DND-41 (cell line): ENCODE results near the gene CPSF4L.

ENCODE experiments used
- ATAC-seq: fragments of 200-7000 bp; cut with Tn5 transposase; 3 replicates; pipeline ENCODE4 v1.9.1; 2021; ENCODE audit warnings: low read depth; ENCODE audit not compliant: insufficient read depth
- DNase-seq: peaks from one replicate; pipeline ENCODE4 v3.0.0-alpha.2; 2020
- H2AFZ ChIP-seq: 2 replicates; pipeline ENCODE4 v1.6.0; 2012; ENCODE audit warnings: low read depth, low read length
- H3K27ac ChIP-seq: 2 replicates; pipeline ENCODE4 v1.5.1; 2012; ENCODE audit warnings: low read length, inconsistent platforms
- H3K27me3 ChIP-seq: fragments of 200-600 bp; sonication (generic); 2 replicates; pipeline ENCODE4 v1.6.0; 2012; ENCODE audit warnings: low read length, mild to moderate bottlenecking, inconsistent platforms; ENCODE audit not compliant: insufficient read depth, poor library complexity
- H3K36me3 ChIP-seq: 2 replicates; pipeline ENCODE4 v1.5.1; 2012; ENCODE audit warnings: low read length, inconsistent platforms; ENCODE audit not compliant: insufficient read depth
- H3K4me1 ChIP-seq: 2 replicates; pipeline ENCODE4 v1.5.1; 2012; ENCODE audit warnings: mild to moderate bottlenecking, low read length; ENCODE audit not compliant: insufficient read depth
- H3K4me2 ChIP-seq: 2 replicates; pipeline ENCODE4 v1.6.0; 2012; ENCODE audit warnings: mild to moderate bottlenecking, moderate library complexity, low read length, inconsistent platforms; ENCODE audit not compliant: insufficient read depth
- H3K4me3 ChIP-seq, 2 experiments: fragments of 200-600 bp in 1 of 2; shearing (Covaris generic) in 1 of 2; 2 replicates each; pipeline ENCODE4 v1.5.1; 2012 to 2016; ENCODE audit warnings: inconsistent platforms in 2 of 2, low read length in 2 of 2, mild to moderate bottlenecking in 2 of 2, low read depth in 1 of 2, moderate library complexity in 1 of 2
- H3K79me2 ChIP-seq: 2 replicates; pipeline ENCODE4 v1.6.0; 2012; ENCODE audit warnings: low read length, inconsistent platforms; ENCODE audit not compliant: insufficient read depth
- H3K9ac ChIP-seq: 2 replicates; pipeline ENCODE4 v1.6.0; 2012; ENCODE audit warnings: low read depth, mild to moderate bottlenecking, inconsistent platforms, low read length, moderate library complexity
- H3K9me3 ChIP-seq: 2 replicates; pipeline ENCODE4 v1.5.1; 2012; ENCODE audit warnings: low read length, moderate library complexity, mild to moderate bottlenecking, inconsistent platforms; ENCODE audit not compliant: insufficient read depth, severe bottlenecking
- H4K20me1 ChIP-seq: 2 replicates; pipeline ENCODE4 v1.6.0; 2012; ENCODE audit warnings: low read length; ENCODE audit not compliant: insufficient read depth
- EZH2 ChIP-seq: IDR thresholded peaks from 3 replicates; pipeline ENCODE4 v1.6.1; 2012; ENCODE audit warnings: borderline replicate concordance, low read depth, mild to moderate bottlenecking, moderate library complexity, low read length, inconsistent platforms; ENCODE audit not compliant: severe bottlenecking
- TF ChIP-seq, protein P1 (sequence below): IDR thresholded peaks from 2 replicates; pipeline ENCODE4 v1.5.1; 2012; ENCODE audit warnings: borderline replicate concordance, low read length, moderate library complexity, mild to moderate bottlenecking; ENCODE audit not compliant: poor library complexity, severe bottlenecking; ENCODE audit errors: extremely low read depth

CPSF4L gene

DNA sequence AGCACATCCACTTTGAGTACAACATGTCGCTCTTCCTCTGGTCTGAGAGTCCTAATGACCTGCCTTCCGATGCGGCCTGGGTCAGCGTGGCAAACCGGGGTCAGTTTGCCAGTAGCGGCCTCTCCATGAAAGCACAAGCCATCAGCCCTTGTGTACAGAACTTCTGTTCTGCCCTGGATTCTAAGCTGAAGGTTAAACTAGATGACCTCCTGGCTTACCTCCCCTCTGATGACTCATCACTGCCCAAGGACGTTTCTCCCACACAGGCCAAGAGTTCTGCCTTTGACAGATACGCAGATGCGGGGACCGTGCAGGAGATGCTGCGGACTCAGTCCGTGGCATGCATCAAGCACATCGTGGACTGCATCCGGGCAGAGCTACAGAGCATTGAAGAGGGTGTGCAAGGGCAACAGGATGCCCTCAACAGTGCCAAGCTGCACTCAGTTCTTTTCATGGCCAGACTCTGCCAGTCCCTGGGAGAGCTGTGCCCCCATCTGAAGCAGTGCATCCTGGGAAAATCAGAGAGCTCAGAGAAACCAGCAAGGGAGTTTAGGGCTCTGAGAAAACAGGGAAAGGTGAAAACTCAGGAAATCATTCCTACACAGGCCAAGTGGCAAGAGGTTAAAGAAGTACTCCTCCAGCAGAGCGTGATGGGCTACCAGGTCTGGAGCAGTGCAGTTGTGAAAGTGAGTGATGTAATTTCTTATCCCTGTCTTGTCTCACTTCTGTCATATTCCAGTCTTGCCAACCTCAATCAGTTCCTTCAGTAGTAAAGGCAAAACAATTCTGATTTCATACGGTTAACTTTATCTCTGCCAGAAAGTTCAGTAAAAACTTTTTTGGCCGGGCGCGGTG, 60.2 kb downstream of the CPSF4L start:
- peaks cover 98% of the 10 kb centered on the region for H3K36me3 ChIP-seq
- no peak overlapping the region for H2AFZ ChIP-seq
- H3K9me3 ChIP-seq: no peaks in the 10 kb centered on the region
- H3K27ac ChIP-seq: no peak overlapping the region
- ATAC-seq: no peak
- H3K4me2 ChIP-seq: no peak overlapping the region
- H4K20me1 ChIP-seq: peaks cover 20% of the 10 kb centered on the region
- no peak for DNase-seq
- no peak for TF ChIP-seq EZH2
- TF ChIP-seq, protein P1, sequence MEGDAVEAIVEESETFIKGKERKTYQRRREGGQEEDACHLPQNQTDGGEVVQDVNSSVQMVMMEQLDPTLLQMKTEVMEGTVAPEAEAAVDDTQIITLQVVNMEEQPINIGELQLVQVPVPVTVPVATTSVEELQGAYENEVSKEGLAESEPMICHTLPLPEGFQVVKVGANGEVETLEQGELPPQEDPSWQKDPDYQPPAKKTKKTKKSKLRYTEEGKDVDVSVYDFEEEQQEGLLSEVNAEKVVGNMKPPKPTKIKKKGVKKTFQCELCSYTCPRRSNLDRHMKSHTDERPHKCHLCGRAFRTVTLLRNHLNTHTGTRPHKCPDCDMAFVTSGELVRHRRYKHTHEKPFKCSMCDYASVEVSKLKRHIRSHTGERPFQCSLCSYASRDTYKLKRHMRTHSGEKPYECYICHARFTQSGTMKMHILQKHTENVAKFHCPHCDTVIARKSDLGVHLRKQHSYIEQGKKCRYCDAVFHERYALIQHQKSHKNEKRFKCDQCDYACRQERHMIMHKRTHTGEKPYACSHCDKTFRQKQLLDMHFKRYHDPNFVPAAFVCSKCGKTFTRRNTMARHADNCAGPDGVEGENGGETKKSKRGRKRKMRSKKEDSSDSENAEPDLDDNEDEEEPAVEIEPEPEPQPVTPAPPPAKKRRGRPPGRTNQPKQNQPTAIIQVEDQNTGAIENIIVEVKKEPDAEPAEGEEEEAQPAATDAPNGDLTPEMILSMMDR: no peak
- H3K27me3 ChIP-seq: no peaks in the 10 kb centered on the region
- no peaks in the 10 kb centered on the region for H3K4me1 ChIP-seq
- no peak overlapping the region for H3K4me3 ChIP-seq
- peaks cover 3% of the 10 kb centered on the region; the same call in 1 of the 2 replicates for H3K79me2 ChIP-seq
- no peak overlapping the region for H3K9ac ChIP-seq

DNA sequence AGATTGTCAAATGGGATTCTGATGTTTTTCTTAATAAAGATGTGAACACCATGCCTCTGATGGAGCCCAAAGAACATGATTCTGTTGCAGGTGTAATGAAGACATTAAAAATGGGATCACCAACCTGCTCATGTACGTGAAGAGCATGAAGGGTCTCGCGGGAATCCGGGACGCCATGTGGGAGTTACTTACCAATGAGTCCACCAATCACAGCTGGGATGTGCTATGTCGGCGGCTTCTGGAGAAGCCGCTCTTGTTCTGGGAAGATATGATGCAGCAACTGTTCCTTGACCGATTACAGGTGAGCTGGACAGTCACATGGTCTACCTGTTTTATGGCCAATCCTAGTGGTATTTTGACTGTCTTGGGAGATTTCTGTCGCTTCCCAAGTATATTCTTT, 61.2 kb downstream of the CPSF4L start:
- Histone ChIP-seq H3K4me3 (no peak overlapping the region), H3K4me2 (no peak overlapping the region), H4K20me1 (peaks cover 20% of the 10 kb centered on the region), H3K27me3 (no peaks in the 10 kb centered on the region), H3K9ac (no peak overlapping the region), H3K4me1 (no peaks in the 10 kb centered on the region), H3K27ac (no peak overlapping the region), H3K9me3 (no peaks in the 10 kb centered on the region), H3K79me2 (peaks cover 3% of the 10 kb centered on the region; the same call in 1 of the 2 replicates), H3K36me3 (peaks cover 96% of the 10 kb centered on the region), H2AFZ (no peak overlapping the region)
- TF ChIP-seq EZH2: no peak
- TF ChIP-seq, protein P1: no peak
- no peak for DNase-seq
- no peak for ATAC-seq

DNA sequence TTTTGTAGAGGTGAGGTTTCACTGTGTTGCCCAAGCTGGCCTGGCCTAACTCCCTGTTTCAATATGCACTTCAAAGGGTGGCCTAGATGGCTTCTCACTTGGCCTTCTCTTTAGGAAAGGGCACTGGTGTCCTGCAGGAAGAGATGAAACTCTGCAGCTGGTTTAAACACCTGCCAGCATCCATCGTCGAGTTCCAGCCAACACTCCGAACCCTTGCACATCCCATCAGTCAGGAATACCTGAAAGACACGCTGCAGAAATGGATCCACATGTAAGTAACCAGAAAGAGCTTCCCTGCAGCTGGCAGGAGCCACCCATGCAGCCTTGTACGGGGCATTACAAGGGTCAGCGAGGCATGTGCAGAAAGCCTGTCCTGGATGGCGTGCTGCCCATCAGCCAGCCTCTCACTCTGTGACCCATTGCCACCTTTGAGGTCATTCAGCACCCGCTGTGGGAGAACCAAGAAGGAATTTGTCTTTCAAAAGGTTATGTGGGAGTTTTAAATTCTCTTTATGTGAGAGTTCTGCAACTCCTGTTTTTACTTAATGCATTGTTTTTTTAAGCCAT, 61.8 kb downstream of the CPSF4L start:
- Histone ChIP-seq H3K27me3 (no peaks in the 10 kb centered on the region), H3K36me3 (peaks cover 94% of the 10 kb centered on the region), H4K20me1 (peaks cover 20% of the 10 kb centered on the region), H3K27ac (no peak overlapping the region), H3K4me3 (no peak overlapping the region), H3K9ac (no peak overlapping the region), H3K4me2 (no peak overlapping the region), H3K79me2 (peaks cover 9% of the 10 kb centered on the region), H3K4me1 (peaks cover 2% of the 10 kb centered on the region), H3K9me3 (no peaks in the 10 kb centered on the region), H2AFZ (no peak overlapping the region)
- ATAC-seq (no peak), DNase-seq (no peak)
- no peak for TF ChIP-seq EZH2
- TF ChIP-seq, protein P1: no peak
